Kidney epithelial cell (primary cell): Measurements from ENCODE around the gene CFAP46. TPM values are rescaled to one million over a fixed set of nuclear protein-coding genes. Genes with fewer than 3 reads are reported as not detected.

ENCODE experiments used
- DNase-seq: peaks from one replicate; pipeline ENCODE4 v3.0.0-alpha.2; 2010; ENCODE audit warnings: low read depth
- H3K27me3 ChIP-seq: 2 replicates; pipeline ENCODE4 v1.6.0; 2011; ENCODE audit warnings: low read length; ENCODE audit not compliant: control insufficient read depth, insufficient read depth
- H3K36me3 ChIP-seq: 2 replicates; pipeline ENCODE4 v1.5.1; 2011; ENCODE audit warnings: low read length; ENCODE audit not compliant: control insufficient read depth, insufficient read depth
- H3K4me3 ChIP-seq: 2 replicates; pipeline ENCODE4 v1.5.1; 2011; ENCODE audit warnings: low read depth, mild to moderate bottlenecking, control low read depth, low read length
- CTCF ChIP-seq: IDR thresholded peaks from 2 replicates; pipeline ENCODE4 v1.5.1; 2011; ENCODE audit warnings: mild to moderate bottlenecking, moderate library complexity, low read length, control low read depth, inconsistent platforms; ENCODE audit not compliant: insufficient read depth, poor library complexity, severe bottlenecking
- total RNA-seq: library from RNA; depleted of rRNA; stranded (reverse); fragments of >200 nt; gene quantifications from 2 replicates; pipeline ENCODE4 v1.2.3, GENCODE V29; 2015

Gene CFAP46
- total RNA-seq, 1 donor from 2014 or later, result 5.1 TPM

GRCh38 chr10:132960631-132961419 is 18.5 kb upstream of the CFAP46 start:
- Histone ChIP-seq H3K27me3 (peaks cover 31% of the 10 kb centered on the region), H3K4me3 (no peak overlapping the region), H3K36me3 (no peaks in the 10 kb centered on the region)
- no peak for DNase-seq
- no peak for TF ChIP-seq CTCF

- Histone ChIP-seq H3K27me3 (peaks cover 31% of the 10 kb centered on the region), H3K36me3 (no peaks in the 10 kb centered on the region), H3K4me3 (no peak overlapping the region)
- no peak for DNase-seq
- no peak for TF ChIP-seq CTCF
These were observed 17.7 kb upstream of the CFAP46 start for GRCh38 chr10:132960071-132960472.

GRCh38 chr10:132959559-132959961 is 17.2 kb upstream of the CFAP46 start:
- Histone ChIP-seq H3K27me3 (peaks cover 31% of the 10 kb centered on the region), H3K36me3 (no peaks in the 10 kb centered on the region), H3K4me3 (no peak overlapping the region)
- no peak for DNase-seq
- no peak for TF ChIP-seq CTCF

- Histone ChIP-seq H3K4me3 (no peak overlapping the region), H3K36me3 (no peaks in the 10 kb centered on the region), H3K27me3 (peaks cover 34% of the 10 kb centered on the region)
- no peak for DNase-seq
- TF ChIP-seq CTCF, result no peak
These were observed 16.7 kb upstream of the CFAP46 start for GRCh38 chr10:132958883-132959558.

GRCh38 chr10:132957981-132958882 is 15.9 kb upstream of the CFAP46 start:
- Histone ChIP-seq H3K27me3 (peaks cover 36% of the 10 kb centered on the region), H3K4me3 (no peak overlapping the region), H3K36me3 (no peaks in the 10 kb centered on the region)
- DNase-seq, result no peak
- no peak for TF ChIP-seq CTCF
